Fibroblast of peridontal ligament (primary cell): ENCODE data around the gene EN2.
A peak's percentile ranks its signal among the peaks of the same experiment; 100 is the strongest.

ENCODE experiments used
- DNase-seq: peaks from one replicate; pipeline ENCODE4 v3.0.0-alpha.2; 2010; ENCODE audit errors: extremely low read depth

The EN2 gene

DNA sequence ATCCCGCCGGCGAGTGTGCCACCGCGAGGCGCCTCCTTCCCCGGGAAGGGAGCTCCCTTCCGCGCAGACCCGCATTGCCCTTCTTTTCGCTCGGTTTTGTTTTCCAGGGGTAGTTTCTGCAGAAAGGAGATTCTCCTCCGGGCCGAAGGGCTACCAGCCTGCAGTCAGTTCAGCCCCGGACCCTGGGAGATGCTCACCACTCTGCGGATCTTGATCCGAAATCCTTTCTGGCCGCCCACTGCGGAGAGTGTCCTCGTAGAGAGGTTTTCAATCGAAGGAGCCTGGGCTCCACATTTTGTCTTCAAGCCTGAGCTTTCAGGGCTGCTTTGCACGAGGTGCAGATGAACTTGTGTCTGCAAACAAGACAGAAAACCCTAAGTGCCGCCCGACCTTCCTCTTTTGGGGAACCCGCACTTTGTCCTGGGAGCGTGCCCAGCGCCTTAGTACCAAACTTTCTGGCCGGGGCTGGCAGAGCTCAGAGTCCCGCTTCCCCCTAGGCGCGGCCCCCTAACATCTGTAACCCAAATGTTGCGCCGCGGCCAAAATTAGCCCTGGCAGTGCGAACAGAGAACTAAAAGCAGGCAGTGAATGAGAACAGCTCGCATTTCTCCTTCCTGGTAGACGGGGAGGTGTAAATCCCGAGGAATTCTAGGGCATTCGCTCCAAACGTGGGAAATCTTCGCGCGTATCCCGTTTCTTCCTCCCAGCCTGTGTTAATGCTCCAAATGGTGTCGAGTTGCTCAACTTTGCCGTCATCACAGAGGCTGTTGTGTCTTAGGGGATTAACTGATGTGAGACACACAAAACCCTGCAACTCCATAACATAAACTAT is 6.7 kb upstream of the EN2 start:
- no peak for DNase-seq

DNA sequence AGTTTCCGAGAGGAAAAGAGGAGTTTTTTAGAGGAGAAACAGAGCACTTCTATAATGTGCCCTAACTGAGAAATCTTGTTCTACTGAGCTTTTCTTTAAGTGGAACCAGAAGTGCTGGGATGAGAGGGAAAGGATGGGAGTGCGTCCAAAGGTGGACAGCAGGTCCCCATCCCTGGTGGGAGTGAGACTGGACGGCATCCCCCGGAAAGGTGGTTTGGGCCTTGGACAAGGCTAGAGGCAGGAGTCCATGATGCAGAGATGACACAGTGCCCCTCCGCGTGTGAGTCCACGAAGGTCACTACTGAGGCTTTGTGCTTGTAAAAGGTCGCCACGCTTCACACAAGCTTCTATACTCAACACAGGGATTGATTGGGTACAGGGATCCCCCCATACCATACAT is 6.1 kb upstream of the EN2 start:
- DNase-seq: no peak

DNA sequence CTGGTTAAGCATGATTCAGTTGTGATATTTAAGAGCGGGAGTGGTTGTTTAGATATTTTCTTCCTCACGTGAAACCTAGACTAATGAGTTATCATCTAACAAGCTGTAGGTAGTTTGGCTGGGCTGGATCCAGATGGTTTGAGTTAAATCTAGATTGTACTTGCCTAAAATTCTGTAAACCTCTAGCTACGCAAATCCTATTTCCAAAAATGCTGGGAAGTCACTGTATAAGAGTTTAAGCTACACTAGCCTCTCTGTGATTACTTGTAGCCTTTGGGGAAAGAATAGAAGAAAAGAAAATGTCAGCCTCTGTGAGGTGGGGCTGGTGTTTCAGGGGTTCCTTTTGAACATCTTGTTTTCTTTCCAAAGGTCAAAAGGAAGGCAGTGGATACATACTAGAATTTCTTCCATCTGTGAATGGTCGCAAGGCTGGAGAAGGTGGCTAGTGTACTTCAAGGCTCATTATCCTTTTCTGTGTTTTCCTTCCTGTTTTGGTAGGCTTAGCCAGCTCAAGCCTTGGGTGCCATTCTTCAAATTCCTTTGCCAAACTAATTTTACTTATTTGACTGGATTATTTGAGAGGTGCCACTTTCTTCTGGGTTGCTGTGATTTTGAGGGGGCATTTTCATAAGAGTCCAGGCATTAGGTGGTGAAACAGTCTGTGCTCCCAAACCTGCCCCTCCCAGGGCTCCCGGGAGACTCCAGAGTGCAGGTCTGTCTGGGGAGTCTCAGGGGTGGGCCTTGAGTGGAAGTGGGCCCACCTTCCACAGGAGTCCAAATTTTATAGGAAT is 5.2 kb upstream of the EN2 start:
- no peak for DNase-seq

DNA sequence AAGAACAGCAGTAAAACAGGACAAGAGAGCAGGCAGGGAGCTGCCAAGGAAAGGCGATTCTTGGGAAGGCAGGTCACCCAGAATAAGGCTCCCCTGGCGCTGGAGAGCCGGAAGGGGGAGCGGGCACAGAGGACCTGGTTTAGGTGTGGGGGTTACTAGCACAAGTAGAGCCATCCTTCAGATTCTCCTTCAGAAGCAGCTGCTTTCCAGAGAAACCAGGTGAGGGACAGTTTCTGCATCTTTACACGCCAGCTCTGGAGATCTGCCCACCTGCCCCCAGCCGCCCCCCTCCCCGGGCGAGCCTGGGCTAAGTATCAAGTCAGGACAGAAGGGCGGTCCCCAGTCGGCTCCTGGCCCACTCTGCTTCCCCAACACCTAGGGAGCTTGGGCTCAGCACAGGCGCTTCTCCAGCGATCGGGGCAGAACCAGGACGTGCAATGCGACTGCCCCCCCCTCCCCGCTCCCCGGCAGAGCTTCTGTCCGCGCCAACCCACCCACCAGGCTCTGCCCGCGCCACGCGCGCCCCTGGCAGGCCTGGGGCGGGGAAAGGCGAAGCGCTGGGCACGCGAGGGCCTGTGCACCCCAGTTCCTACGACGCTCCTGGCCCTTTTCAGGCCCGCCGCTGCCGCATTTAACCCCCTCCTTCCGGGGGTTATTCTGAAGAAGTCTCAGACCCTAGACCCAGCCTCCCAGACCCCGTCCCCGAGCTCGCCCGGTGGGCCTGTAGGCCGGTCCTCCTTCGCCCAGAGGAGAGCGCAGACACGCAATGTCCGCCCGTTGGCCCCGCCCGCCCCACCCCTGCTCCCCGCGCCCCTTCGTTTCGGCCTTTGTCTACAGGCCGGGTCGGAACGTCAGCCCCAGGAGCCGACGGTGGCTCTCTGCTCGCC is 4.4 kb upstream of the EN2 start:
- no peak for DNase-seq

DNA sequence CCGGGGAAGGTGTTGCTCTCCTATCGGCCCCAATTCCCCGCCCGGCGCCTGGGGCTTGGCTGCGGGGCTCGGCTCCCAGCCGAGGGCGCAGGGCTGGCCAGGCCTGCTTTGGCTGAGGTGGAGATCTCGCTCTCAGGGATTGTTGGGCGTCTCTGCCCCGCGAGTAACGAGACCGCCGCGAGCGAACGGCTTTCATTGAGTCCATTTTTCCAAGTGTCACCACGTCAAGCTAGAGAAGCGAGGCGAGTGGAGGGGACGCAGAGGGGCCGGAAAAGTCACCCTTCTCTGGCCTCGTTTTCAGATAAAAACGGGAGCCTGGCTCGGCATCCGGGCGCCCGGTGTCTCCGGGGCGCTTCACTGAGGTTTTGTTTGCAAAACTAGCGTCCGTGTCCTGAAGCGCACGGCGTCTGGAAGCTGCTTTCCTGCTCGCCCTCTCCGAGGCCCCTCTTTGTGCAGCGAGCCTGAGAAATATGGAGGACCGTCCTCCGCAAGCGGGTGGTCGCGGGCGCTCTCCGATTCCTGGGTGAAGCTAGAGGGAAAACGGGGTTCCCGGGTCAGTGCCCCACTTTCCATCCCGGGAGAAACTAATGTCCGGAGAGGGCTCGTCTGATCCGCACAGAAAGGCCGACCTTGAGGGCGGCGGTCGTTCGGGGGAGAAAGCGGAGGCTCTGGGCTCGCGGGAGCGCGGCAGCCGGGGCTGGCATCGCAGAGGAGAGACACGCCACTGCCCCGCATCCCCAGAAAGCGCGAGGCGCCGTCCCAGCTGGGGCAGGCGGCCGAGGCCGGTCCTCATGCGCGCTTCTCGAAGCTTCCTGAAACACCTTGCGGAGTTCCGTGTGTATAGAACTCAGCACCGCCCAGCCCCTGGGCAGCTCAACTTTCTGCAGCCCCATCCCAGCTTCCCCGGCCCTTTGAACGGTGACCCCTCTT is 3.5 kb upstream of the EN2 start:
- no peak for DNase-seq

DNA sequence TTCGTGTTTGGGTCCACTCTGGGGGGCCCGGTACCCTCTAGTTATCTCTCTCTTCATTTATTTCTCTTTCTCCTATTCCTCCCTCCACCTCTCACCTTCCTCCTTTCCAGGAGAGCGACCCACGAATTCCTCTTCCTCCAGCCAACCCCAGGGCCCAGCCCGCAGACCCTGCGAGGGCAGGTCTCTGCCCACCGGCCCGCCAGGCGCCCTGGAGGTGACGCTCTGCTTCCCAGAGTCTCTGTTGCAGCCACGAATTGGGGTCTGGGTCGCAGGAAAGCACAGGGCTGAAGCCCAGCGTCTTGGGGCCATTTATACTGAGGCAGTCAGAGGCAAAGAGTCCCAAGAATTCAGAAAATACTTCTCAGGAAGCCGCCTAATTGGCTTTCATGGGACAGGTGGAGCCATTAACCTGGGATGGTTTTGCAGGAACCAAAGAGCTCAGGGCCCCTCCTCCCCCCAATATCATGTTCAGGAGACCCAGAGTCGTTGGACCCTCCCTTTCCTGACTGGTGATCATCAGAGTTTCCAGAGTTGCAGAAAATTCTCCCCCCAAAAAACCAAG is 2.7 kb upstream of the EN2 start:
- no peak for DNase-seq

DNA sequence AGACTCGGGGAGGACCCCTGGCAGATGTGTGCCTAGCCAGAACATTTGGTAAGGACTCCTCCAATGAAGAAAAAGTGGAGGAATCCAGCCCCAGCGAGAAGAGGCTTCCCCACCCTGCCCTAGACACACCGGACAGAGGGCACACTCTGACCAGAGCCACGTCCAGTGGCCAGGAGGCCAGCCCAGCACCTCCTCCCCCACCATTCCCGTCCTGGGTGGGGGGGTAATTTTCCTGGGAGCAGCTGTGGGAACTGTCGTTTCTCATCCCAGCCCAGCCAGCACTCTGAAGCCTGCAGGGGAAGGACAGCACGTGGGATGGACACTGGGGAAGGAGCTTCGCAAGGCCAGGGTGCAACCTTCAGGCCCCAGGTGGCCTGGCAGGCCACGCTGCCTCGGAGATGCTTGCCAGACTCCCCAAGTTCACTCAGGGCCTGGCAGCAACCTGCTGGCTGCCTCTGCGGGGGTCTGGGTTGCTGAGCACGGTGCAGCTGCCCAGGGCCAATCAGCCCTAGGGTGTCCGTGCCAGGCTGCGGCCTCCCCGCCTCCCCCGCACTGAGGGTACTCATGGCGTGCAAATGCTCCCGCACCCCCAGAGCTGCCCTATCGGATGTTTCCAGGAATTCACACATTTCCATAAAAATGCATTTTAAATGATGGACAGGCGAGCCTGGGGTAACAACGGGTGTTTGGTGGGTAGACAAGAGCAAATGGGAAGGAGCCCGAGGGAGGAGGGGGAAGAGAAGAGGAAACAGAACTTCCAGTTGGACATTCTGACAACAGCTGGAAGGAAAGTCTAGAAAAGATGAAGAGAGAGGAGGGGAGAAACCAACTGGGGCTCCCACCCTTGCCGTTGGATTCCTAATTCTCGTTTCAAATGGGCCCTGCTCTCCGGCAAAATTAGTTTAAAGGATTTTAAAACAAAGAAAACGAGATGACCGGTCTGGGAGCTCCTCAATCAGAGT is 1.9 kb upstream of the EN2 start:
- DNase-seq: no peak

DNA sequence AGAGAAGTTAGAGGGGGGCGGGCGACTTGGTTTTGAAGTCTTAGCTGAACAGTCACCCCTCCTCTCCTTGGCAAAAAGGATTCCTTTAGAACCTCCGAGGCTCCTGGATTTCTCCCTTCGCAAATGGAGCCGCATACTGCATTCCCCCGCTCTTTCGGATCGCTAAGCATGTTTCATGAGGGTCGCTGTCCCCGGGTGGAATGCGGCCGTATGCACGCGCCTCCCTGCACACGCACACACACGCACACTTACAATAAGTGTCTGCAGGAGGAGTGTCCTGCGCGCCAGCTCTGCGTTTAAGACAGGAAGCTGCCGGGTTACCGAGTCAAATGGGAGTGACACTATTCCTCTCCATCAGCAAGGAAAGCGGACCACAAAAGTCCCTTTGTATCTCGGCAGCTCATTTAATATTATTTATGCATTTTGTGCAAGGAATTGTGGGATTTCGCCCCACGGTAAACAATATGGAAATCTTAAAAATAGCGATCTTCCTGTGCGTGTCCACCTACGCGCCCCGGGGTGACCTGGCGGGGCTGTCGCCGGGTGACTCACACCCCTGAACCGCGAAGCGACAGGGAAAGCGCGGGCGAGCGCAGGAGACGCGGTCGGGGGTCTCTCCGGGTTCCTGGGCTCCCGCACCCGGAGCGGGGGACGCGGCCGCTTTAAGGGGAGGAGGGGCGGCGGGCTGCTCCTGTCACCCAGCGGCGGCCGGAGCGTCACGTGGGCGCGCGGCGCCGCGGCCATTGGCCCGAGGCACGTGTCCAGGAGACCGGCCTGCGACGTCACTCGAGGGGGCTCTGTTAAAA is 988 bp upstream of the EN2 start:
- peak; percentile 13 for DNase-seq

DNA sequence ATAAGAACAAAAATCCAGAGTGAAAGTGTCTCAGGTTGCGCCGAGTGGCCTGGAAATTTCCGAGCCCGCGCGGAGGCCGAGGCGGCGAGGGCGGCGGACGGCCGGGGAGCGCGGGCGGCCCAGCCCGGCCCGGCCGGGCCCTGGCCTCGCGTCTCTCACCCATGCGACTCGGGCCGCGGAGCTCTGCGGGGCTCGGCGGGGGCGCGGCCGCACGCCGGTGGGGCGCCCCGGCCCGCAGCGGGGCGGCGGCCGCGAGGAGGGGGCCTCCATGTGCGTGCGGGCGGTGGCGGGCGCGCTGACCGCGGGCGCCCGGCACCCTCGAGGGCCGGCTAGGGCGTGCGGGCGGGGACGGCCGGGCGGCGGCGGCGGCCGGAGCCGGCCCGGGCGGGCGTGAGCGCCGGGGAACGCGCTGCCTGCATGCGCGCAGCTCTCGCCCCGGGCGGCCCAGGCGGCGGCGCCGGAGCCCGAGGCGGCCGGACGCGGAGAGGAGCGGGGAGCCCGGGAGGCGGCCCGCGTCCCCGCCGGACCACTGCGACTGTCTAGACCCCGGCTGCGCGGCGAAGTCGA is 302 bp upstream of the EN2 start:
- no peak for DNase-seq

DNA sequence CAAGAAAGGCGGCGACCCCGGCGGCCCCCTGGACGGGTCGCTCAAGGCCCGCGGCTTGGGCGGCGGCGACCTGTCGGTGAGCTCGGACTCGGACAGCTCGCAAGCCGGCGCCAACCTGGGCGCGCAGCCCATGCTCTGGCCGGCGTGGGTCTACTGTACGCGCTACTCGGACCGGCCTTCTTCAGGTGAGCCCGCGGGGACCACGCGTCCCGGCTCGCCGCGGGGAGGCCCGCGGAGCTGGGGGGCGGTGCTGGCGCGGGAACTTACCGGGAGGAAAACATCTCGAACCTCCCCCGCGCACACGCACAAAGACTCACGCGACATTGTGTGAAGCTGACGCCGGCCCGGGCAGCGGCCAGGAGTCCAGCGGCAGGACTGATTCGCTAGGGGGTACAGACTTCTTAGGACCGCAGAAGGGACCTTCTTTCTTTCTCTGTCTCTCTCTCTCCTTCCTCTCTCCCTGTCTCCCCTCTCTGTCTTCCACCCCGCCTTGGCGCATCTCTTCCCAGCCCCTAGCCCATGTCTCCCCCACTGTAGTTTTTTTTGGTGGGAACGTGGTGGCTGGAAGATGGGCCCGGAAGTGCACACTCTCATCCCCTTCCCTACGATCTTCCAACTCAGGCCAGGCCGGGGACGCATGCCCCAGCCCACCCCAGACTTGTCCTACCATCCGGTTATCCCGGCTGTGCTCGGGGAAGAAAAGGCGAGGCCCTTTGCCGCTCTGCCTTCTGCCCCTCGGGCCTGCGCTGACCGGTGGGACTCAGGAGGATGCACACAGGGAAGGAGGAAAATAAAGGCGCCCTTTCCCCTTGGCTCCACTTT is 1.2 kb downstream of the EN2 start:
- DNase-seq: no peak

DNA sequence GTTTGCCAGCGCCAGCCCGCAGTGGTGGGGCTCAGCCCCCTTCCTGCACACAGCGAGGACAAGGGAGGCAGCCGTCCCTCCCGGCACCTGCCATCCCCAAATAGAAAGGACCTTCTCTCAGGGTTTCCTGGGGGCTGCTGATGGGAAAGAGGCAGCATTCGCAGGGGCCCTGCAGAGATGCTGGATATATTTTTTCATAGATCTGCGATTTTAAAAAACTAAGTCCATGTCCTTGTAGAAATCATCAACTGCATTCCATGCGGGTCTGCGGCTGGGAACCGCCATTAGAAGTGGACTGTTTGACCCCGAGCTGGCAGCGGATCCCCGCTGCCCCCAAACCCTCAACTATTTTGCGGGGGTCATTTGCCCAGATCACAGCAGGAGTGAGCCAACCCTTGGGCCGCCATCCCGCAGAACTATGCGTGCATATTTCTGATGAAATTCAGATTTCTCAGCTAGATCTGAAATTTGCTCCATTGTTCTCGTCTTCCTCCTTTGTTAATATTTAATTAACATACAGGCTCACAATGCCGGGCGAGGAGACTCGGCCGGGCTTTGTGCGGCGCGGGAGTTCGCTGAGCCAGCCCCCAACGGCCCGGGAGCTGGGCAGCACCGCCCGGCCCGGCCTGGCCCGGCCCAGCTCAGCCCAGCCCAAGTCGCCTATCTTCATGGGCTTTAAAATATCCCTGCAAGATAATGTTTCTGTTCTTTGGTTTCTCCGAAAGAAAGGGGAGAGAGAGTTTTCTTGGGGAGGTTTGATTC is 2.0 kb downstream of the EN2 start:
- DNase-seq: no peak

DNA sequence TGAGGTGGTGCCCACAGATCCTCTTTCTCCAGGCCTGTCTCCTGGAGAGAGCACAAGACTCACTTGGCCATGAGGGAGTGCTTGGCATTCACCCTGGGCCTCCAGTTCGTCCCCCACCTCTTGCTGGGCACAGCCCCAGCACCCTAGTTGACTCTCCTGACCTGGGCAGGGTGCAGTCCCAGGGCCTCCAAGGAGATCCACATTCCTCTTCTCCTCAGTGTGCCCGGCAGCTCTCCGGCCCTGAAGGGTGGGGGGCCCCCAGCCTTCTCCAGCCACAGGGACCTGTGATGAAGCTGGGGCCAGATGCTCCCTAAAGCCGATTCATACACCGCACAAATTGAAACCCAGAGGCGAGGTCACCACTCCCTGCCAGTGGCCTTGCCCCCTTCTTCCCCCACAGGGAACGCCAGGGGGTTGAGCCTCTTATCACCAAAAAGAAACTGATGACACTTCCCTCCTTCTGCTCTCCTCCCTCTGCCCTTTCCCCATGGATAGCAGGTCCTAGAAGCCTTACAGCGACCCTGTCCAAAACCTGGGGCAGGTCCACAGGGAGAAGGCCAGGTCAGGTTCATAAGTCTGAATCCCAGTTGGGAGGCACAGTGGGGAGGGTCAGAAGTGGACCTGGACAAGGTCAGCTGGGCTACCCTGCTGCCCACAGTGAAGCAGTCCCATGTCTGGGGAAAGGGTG is 3.1 kb downstream of the EN2 start:
- no peak for DNase-seq

DNA sequence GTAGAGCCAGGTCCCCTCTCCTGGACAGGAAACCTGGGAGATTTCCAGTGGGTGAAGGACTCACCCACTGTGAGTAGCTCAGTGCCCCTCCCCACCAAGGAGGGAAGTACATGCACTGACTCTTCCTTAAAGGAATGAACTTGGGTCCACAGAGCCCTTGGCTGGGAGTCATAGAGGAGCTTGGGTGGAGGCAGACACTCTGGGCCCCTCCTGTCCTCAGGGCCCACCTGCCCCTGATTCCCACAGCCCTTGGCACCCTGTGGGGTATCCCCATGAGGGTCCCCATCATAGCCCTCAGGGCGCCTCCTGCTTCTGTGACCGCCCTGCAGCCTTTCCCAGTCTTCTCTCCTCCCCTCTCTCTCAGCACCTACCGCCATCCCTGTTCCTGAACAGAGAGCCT is 3.7 kb downstream of the EN2 start:
- DNase-seq: no peak

DNA sequence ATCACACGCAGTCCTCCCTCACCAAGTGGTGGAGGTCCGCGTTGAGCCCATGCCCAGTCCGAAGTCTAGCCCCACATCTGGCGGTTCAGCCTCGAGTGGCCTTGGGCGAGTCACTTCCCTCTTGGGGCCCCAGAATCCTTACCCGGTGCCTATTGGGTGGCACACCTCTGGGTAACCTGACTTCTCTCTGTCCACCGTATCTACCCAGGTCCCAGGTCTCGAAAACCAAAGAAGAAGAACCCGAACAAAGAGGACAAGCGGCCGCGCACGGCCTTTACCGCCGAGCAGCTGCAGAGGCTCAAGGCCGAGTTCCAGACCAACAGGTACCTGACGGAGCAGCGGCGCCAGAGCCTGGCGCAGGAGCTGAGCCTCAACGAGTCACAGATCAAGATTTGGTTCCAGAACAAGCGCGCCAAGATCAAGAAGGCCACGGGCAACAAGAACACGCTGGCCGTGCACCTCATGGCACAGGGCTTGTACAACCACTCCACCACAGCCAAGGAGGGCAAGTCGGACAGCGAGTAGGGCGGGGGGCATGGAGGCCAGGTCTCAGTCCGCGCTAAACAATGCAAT is 4.3 kb downstream of the EN2 start:
- DNase-seq: no peak

DNA sequence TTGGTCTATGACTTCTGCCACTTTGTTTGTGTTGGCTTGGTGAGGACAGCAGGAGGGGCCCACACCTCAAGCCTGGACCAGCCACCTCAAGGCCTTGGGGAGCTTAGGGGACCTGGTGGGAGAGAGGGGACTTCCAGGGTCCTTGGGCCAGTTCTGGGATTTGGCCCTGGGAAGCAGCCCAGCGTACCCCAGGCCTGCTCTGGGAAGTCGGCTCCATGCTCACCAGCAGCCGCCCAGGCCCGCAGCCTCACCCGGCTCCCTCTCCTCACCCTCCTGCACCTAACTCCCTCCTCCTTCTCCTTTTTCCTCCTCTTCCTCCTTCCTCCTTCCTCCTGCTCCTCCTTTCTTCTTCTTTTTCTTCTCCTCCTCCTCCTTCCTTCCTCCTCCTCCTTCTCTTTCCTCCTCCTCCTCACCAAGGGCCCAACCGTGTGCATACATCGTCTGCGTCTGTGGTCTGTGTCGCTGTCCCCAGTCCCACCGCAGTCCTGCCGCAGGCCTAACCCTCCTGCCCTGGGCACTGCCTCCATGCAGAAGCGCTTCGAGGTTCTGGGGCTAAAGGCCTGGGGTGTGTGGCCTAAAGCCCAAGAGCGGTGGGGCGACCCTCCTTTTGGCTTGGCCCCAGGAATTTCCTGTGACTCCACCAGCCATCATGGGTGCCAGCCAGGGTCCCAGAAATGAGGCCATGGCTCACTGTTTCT is 5.3 kb downstream of the EN2 start:
- DNase-seq: no peak
